HEK293 (cell line): ENCODE results near the gene PIGL.

Experiments
- AEBP2 ChIP-seq: fragments of 450-650 bp; formaldehyde crosslinking; IDR thresholded peaks from 2 replicates; pipeline ENCODE4 v1.5.1; 2016; ENCODE audit warnings: missing biosample characterization, missing genetic modification characterization, borderline replicate concordance
- EGR2 ChIP-seq: fragments of 450-650 bp; formaldehyde crosslinking; IDR thresholded peaks from 2 replicates; pipeline ENCODE4 v1.5.1; 2016; ENCODE audit warnings: low read depth, missing biosample characterization, missing genetic modification characterization
- ELK4 ChIP-seq: IDR thresholded peaks from 2 replicates; pipeline ENCODE4 v1.6.1; 2011; ENCODE audit warnings: mild to moderate bottlenecking, low read depth, low read length, borderline replicate concordance
- KLF16 ChIP-seq: fragments of 450-650 bp; formaldehyde crosslinking; IDR thresholded peaks from 2 replicates; pipeline ENCODE4 v1.5.1; 2017; ENCODE audit warnings: missing biosample characterization, missing genetic modification characterization
- KLF9 ChIP-seq: fragments of 450-650 bp; formaldehyde crosslinking; IDR thresholded peaks from 2 replicates; pipeline ENCODE4 v1.5.1; 2016; ENCODE audit warnings: missing biosample characterization, missing genetic modification characterization, low read depth
- MYNN ChIP-seq: fragments of 450-650 bp; formaldehyde crosslinking; IDR thresholded peaks from 2 replicates; pipeline ENCODE4 v1.5.1; 2016; ENCODE audit warnings: missing biosample characterization, missing genetic modification characterization, borderline replicate concordance
- YY1 ChIP-seq: fragments of 450-650 bp; formaldehyde crosslinking; IDR thresholded peaks from 2 replicates; pipeline ENCODE4 v1.5.1; 2018; ENCODE audit warnings: missing biosample characterization, missing genetic modification characterization
- ZBTB17 ChIP-seq: fragments of 450-650 bp; formaldehyde crosslinking; IDR thresholded peaks from 2 replicates; pipeline ENCODE4 v1.5.1; 2016; ENCODE audit warnings: missing biosample characterization, missing genetic modification characterization
- ZBTB7A ChIP-seq: fragments of 450-650 bp; formaldehyde crosslinking; IDR thresholded peaks from 2 replicates; pipeline ENCODE4 v1.5.1; 2016; ENCODE audit warnings: low read depth, missing biosample characterization, missing genetic modification characterization
- ZFP3 ChIP-seq: fragments of 450-650 bp; formaldehyde crosslinking; IDR thresholded peaks from 2 replicates; pipeline ENCODE4 v1.5.1; 2016; ENCODE audit warnings: low read depth, missing biosample characterization, missing genetic modification characterization
- ZFP37 ChIP-seq: fragments of 450-650 bp; formaldehyde crosslinking; IDR thresholded peaks from 2 replicates; pipeline ENCODE4 v1.5.1; 2016; ENCODE audit warnings: missing biosample characterization, missing genetic modification characterization
- ZNF221 ChIP-seq: fragments of 450-650 bp; formaldehyde crosslinking; IDR thresholded peaks from 2 replicates; pipeline ENCODE4 v1.5.1; 2017; ENCODE audit warnings: missing biosample characterization, missing genetic modification characterization, borderline replicate concordance
- ZNF248 ChIP-seq: fragments of 450-650 bp; formaldehyde crosslinking; IDR thresholded peaks from 2 replicates; pipeline ENCODE4 v1.5.1; 2017; ENCODE audit warnings: missing biosample characterization, missing genetic modification characterization
- ZNF280C ChIP-seq: fragments of 450-650 bp; formaldehyde crosslinking; IDR thresholded peaks from 2 replicates; pipeline ENCODE4 v1.5.1; 2016; ENCODE audit warnings: missing biosample characterization, missing genetic modification characterization
- ZNF302 ChIP-seq: fragments of 450-650 bp; formaldehyde crosslinking; IDR thresholded peaks from 2 replicates; pipeline ENCODE4 v1.5.1; 2016; ENCODE audit warnings: missing biosample characterization, missing genetic modification characterization, low read depth
- ZNF544 ChIP-seq: fragments of 450-650 bp; formaldehyde crosslinking; IDR thresholded peaks from 2 replicates; pipeline ENCODE4 v1.5.0; 2017; ENCODE audit warnings: missing biosample characterization, missing genetic modification characterization
- ZNF549 ChIP-seq: fragments of 450-650 bp; IDR thresholded peaks from 2 replicates; pipeline ENCODE4 v1.5.1; 2018; ENCODE audit warnings: missing biosample characterization, missing genetic modification characterization, mild to moderate bottlenecking, inconsistent platforms, moderate library complexity
- ZNF561 ChIP-seq: fragments of 450-650 bp; IDR thresholded peaks from 2 replicates; pipeline ENCODE4 v1.5.1; 2018; ENCODE audit warnings: missing biosample characterization, missing genetic modification characterization, borderline replicate concordance
- ZNF623 ChIP-seq: fragments of 450-650 bp; formaldehyde crosslinking; IDR thresholded peaks from 2 replicates; pipeline ENCODE4 v1.5.1; 2016; ENCODE audit warnings: missing biosample characterization, missing genetic modification characterization
- ZNF76 ChIP-seq: fragments of 450-650 bp; formaldehyde crosslinking; IDR thresholded peaks from 2 replicates; pipeline ENCODE4; 2016; ENCODE audit warnings: low read depth, missing biosample characterization, missing genetic modification characterization, borderline replicate concordance
- TF ChIP-seq, protein P1 (sequence below): fragments of 450-650 bp; formaldehyde crosslinking; IDR thresholded peaks from 2 replicates; pipeline ENCODE4 v1.5.1; 2016; ENCODE audit warnings: missing biosample characterization, missing genetic modification characterization
- TF ChIP-seq, protein P2 (sequence below): fragments of 450-650 bp; formaldehyde crosslinking; conservative IDR thresholded peaks from 2 replicates; pipeline ENCODE4 v1.5.1; 2016; ENCODE audit warnings: low read depth, missing biosample characterization, missing genetic modification characterization
- TF ChIP-seq, protein P3 (sequence below): fragments of 450-650 bp; formaldehyde crosslinking; IDR thresholded peaks from 2 replicates; pipeline ENCODE4 v1.5.1; 2017; ENCODE audit warnings: missing biosample characterization, missing genetic modification characterization
- TF ChIP-seq, protein P4 (sequence below): fragments of 450-650 bp; formaldehyde crosslinking; IDR thresholded peaks from 2 replicates; pipeline ENCODE4 v1.5.1; 2016; ENCODE audit warnings: missing biosample characterization, missing genetic modification characterization
- TF ChIP-seq, protein P5 (sequence below): fragments of 450-650 bp; formaldehyde crosslinking; IDR thresholded peaks from 2 replicates; pipeline ENCODE4 v1.5.1; 2016; ENCODE audit warnings: missing biosample characterization, missing genetic modification characterization

The PIGL gene

GRCh38 chr17:16217002-16217635 is at the start of gene PIGL (continued):
- TF ChIP-seq, protein P1, sequence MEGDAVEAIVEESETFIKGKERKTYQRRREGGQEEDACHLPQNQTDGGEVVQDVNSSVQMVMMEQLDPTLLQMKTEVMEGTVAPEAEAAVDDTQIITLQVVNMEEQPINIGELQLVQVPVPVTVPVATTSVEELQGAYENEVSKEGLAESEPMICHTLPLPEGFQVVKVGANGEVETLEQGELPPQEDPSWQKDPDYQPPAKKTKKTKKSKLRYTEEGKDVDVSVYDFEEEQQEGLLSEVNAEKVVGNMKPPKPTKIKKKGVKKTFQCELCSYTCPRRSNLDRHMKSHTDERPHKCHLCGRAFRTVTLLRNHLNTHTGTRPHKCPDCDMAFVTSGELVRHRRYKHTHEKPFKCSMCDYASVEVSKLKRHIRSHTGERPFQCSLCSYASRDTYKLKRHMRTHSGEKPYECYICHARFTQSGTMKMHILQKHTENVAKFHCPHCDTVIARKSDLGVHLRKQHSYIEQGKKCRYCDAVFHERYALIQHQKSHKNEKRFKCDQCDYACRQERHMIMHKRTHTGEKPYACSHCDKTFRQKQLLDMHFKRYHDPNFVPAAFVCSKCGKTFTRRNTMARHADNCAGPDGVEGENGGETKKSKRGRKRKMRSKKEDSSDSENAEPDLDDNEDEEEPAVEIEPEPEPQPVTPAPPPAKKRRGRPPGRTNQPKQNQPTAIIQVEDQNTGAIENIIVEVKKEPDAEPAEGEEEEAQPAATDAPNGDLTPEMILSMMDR (tag by site-specific recombination) = peak; percentile 80
- TF ChIP-seq MYNN (tag by site-specific recombination) (0 out of 2 replicates have a peak, but pooled peaks have one; percentile 12), ZNF76 (tag by site-specific recombination) (peak; percentile 85), AEBP2 (tag by site-specific recombination) (no peak), ZBTB17 (peak; percentile 75), ZNF302 (no peak), ELK4 (no peak), KLF9 (tag by site-specific recombination) (no peak; the same call in 1 of the 2 replicates), ZNF561 (peak; percentile 86), EGR2 (0 out of 2 replicates have a peak, but pooled peaks have one; percentile 19), ZNF544 (no peak), ZFP3 (tag by site-specific recombination) (no peak), KLF16 (tag by site-specific recombination) (peak; percentile 76), YY1 (tag by site-specific recombination) (peak; percentile 94), ZNF248 (tag by site-specific recombination) (no peak), ZNF623 (0 out of 2 replicates have a peak, but pooled peaks have one; percentile 24), ZBTB7A (0 out of 2 replicates have a peak, but pooled peaks have one; percentile 38), ZNF280C (no peak), ZNF221 (tag by site-specific recombination) (0 out of 2 replicates have a peak, but pooled peaks have one; percentile 28), ZFP37 (tag by site-specific recombination) (no peak; the same call in none of the 2 replicates), ZNF549 (no peak)
- TF ChIP-seq, protein P2, sequence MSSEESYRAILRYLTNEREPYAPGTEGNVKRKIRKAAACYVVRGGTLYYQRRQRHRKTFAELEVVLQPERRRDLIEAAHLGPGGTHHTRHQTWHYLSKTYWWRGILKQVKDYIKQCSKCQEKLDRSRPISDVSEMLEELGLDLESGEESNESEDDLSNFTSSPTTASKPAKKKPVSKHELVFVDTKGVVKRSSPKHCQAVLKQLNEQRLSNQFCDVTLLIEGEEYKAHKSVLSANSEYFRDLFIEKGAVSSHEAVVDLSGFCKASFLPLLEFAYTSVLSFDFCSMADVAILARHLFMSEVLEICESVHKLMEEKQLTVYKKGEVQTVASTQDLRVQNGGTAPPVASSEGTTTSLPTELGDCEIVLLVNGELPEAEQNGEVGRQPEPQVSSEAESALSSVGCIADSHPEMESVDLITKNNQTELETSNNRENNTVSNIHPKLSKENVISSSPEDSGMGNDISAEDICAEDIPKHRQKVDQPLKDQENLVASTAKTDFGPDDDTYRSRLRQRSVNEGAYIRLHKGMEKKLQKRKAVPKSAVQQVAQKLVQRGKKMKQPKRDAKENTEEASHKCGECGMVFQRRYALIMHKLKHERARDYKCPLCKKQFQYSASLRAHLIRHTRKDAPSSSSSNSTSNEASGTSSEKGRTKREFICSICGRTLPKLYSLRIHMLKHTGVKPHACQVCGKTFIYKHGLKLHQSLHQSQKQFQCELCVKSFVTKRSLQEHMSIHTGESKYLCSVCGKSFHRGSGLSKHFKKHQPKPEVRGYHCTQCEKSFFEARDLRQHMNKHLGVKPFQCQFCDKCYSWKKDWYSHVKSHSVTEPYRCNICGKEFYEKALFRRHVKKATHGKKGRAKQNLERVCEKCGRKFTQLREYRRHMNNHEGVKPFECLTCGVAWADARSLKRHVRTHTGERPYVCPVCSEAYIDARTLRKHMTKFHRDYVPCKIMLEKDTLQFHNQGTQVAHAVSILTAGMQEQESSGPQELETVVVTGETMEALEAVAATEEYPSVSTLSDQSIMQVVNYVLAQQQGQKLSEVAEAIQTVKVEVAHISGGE = peak; percentile 100
- TF ChIP-seq, protein P3, sequence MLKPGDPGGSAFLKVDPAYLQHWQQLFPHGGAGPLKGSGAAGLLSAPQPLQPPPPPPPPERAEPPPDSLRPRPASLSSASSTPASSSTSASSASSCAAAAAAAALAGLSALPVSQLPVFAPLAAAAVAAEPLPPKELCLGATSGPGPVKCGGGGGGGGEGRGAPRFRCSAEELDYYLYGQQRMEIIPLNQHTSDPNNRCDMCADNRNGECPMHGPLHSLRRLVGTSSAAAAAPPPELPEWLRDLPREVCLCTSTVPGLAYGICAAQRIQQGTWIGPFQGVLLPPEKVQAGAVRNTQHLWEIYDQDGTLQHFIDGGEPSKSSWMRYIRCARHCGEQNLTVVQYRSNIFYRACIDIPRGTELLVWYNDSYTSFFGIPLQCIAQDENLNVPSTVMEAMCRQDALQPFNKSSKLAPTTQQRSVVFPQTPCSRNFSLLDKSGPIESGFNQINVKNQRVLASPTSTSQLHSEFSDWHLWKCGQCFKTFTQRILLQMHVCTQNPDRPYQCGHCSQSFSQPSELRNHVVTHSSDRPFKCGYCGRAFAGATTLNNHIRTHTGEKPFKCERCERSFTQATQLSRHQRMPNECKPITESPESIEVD (tag by site-specific recombination) = no peak
- TF ChIP-seq, protein P4, sequence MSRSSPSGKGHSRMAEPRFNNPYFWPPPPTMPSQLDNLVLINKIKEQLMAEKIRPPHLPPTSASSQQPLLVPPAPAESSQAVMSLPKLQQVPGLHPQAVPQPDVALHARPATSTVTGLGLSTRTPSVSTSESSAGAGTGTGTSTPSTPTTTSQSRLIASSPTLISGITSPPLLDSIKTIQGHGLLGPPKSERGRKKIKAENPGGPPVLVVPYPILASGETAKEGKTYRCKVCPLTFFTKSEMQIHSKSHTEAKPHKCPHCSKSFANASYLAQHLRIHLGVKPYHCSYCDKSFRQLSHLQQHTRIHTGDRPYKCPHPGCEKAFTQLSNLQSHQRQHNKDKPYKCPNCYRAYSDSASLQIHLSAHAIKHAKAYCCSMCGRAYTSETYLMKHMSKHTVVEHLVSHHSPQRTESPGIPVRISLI (tag by site-specific recombination) = no peak
- TF ChIP-seq, protein P5, sequence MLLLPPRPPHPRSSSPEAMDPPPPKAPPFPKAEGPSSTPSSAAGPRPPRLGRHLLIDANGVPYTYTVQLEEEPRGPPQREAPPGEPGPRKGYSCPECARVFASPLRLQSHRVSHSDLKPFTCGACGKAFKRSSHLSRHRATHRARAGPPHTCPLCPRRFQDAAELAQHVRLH (tag by site-specific recombination) = peak; percentile 95
